ENCODE measurements around the gene TEN1.

The TEN1 gene

DNA sequence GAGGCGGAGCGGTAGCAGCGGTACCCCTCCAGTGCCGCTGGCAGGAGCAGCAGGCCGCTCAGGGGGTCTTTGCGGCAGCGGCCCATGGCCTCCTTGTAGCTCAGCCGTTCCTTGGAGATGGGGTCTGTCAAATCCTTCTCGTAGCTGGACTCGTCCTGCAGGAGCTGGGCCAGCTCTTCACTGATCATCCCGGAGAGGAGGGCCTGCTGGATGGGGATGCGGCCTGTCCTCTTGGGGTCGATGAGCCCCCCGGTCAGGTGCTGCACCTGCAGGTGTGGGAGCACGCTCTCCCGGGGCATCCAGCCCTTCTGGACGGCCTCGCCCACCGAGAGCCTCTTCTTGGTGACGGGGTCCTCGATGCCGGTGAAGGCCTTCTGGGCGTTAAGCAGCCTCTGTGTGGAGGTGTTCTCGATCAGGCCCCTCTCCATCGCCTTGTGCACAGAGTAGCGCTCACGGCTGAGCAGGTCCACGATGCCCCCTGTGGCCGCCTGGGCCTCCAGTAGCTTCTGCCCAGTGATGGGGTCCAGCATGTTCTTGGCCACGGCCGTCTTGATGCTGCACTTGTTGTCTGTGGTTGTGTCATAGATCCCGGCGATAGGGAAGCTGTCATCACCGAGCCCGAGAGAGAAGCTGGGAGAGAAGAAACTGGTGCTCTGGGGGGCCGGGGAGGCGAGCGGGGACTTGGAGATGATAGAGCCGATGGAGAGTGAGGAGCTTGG lies 28.2 kb downstream of the TEN1 start:
- DNase-seq (ENCODE audit: low spot score): no peak

GRCh38 chr17:76007850-76008165 lies 28.8 kb downstream of the TEN1 start:
- no peak for DNase-seq (ENCODE audit: low spot score)

DNA sequence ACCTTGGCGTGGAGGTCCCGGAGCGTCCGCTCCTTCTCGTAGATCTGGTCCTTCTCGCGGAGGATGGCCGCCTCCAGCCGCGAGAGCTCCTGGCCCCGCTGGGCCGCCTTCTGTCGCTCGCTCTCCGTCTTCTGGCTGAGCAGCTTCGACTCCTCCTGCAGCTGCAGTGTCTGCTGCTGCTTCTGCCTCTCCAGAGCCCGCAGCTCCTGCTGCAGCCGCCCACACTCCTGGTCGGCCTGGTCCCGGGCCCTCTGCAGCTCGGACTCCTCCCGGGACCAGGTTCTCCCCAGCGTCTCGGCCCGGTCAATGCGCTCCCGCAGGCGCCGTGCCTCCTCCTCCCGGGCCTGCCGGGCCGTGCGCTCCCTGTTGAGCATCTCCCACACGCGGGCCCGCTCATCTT lies 29.2 kb downstream of the TEN1 start:
- DNase-seq (ENCODE audit: low spot score): no peak

DNA sequence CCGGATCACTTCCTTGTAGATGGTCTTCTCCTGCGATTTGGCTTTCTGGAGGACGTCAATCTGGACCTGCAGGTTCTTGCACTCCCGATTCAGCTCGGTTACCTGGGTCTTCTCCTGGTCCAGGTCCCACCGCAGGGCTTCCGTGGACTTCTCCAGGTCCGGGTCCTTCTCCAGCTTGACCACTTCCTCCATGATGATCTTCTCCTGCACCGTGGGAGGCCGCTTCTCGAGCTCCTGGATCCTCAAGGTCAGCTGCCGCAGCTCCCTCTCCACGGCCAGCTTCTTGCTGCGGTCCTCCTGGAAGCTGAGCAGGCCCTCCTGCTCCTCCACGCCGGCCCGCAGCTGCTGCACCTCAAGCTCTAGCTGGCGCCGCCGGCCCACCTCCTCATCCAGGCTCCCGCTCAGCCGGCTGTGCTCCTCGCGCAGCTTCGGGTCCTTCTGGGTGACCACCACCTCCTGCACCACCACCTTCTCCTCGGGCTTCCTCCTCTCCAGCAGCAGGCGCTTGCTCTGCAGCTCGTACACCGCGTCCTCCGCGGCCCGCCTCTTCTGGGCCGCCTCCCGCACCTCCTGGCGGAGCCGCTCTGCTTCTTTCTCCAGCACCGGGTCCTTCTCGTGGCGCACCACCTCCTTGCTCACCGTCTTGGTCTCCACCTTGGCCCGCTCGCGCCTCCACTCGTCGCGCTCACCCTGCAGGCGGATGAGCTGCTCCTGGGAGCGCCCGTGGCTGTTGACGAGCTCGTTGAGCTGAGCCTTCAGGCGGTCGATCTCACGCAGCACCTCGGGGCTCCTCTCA lies 29.8 kb downstream of the TEN1 start:
- no peak for DNase-seq (ENCODE audit: low spot score)

DNA sequence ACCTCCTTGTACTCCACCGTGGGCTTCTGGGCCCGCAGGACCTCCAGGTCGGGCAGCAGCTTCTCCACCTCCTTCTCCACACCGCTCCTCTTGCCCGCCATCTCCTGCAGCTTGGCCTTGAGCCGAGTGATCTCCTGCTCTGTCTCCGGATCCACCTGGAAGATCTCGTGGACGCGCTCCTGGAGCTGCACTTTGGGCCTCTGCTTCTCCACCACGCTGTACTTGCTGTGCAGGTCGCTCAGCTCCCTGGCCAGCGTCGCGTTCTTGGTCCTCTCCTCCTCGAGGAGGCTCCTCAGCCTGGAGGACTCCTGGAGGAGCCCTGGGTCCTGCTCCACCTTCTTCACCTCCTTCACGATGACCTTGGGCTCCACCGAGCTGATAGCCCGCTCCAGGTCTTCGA lies 30.4 kb downstream of the TEN1 start:
- DNase-seq (ENCODE audit: low spot score): no peak

- DNase-seq (ENCODE audit: low spot score): no peak
These were observed 31.1 kb downstream of the TEN1 start for GRCh38 chr17:76009969-76010661.

DNA sequence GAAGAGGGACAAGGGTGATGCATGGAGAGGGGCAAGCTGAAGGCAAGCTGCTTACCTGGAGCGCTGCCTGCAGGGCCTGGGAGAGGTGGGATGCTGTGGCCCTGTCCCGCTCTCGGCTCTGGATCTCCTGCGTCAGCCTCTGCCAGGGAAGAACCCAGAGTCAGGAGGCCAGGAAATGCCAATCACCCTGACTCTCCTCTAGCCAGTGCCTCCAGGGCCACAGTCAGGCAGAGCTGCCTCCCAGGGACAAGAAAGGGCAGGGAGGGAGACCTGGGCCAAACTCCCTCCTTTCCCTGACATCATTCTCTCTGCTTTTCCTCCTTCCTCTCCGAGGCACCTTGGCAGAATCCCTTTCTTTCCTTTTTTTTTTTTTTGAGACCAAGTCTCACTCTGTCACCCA lies 32.9 kb downstream of the TEN1 start:
- DNase-seq (ENCODE audit: low spot score): no peak

DNA sequence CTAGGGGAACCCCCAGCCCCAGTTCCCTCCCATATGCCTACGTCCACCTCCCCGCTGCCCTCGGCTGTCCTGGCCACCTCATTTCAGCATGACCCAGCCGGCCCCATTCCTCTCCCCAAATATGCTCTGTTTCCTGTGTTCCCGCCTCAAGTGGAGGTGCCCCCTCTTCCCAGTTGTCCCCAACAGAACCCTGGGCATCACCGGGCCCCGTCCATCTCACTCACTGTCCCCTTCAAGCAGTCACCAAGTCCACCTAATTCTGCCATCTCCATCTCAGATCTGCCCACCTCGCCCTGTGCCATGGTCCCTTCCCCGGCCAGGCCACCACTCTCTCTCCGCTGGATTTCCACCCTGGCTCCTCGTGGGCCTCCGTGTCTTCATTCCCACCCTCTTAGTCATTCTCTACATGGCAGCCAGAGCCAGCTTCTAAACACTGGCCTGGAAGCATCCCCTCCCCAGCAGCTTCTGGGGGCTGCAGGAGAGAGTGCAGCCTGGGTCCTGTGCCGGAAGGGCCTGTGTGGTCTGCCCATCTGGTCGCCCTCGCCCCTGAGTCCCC lies 34.4 kb downstream of the TEN1 start:
- DNase-seq (ENCODE audit: low spot score): no peak

DNA sequence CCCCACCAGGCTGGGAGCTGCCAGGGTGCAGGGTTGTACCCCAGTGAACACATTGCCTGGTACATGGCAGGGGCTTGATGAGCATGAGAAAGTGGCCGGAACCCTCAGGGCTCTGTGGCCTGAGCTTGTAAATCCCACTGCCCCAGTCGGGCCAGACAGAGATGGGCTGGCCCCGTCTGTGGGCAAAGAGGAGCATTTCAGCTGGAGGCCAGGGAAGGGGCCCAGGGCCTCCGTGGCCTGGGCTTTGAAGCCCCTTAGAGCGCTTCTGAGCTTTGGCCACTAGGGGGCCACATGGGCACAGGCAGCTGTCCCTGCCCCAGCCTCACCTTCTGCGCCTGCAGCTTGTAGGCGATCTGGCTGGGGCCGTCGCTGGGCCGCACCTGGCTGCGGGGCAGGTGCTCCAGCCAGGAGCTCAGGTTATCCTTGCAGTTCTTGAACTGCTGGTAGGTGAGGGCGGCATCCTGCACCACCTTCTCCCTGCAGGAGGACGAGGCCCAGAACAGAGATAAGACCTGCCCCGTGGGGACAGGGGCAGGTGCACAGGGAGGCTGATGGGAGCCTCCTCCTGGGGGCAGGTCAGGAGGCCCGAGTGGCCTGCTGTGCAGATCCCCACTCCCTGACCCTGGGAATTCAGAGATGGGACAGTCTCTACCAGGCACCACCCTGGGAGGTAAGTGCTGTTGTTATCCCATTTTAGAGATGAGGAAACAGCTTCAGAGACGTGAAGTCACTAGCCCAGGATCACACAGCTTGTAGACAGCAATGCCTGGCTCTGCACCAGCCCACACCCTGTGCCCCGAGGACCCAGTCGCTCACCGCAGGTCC lies 35.3 kb downstream of the TEN1 start:
- no peak for DNase-seq (ENCODE audit: low spot score)

DNA sequence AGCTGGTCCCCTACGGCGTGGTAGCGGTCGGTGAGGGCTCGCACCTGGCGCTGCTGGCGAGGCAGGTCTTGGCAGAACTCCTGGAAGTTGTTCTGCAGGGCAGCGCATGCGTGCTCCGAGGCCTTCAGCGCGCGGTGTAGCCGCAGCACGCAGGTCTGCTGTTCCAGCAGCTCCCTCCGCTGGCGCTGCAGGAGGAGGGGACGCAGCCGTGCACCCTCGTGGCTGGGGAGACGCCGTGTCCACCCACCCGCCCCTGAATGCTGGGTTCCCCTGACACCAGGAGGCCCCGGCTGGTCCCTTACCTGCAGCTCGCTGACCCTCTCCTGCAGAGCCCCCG lies 35.9 kb downstream of the TEN1 start:
- no peak for DNase-seq (ENCODE audit: low spot score)

- DNase-seq (ENCODE audit: low spot score): no peak
These were observed 38.7 kb downstream of the TEN1 start for GRCh38 chr17:76017481-76018339.

DNA sequence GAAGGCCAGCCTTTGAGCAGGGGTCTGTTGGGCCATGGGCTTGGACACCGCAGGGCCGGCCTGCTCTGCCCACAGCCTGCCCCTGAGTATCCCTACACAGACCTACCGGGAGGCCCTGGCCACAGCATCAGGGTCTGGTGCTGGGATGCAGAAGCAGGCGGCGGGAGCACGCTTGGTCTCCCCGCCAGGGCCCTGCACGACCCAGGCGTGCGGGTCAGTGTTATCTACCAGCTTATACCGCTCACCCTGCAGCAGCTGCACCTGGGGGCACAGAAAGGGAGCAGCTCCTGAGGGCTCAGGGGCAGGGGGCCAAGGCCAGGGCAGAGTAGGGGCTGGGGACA lies 39.3 kb downstream of the TEN1 start:
- no peak for DNase-seq (ENCODE audit: low spot score)

GRCh38 chr17:76018801-76019200 lies 39.8 kb downstream of the TEN1 start:
- no peak for DNase-seq (ENCODE audit: low spot score)

DNA sequence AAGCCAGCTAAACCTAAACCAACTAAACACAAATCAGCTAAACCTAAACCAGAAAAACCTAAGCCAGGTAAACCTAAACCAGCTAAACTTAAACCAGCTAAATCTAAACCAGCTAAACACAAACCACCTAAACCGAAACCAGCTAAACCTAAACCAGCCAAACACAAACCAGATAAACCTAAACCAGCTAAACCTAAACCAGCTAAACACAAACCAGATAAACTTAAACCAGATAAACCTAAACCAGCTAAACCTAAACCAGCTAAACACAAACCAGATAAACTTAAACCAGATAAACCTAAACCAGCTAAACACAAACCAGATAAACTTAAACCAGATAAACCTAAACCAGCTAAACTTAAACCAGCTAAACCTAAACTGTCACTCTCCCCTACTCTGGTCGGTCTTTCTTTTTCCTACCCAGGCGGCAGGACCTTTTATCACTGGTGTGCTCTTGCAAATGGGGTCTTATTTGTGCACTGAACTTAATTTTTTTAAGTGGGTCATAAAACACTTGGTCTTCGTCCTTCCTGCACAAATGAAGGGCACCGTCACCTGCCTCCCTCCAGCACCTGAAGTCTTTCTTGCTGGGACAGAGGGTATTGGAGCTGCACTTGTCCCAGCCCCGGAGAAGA lies 40.9 kb downstream of the TEN1 start:
- DNase-seq (ENCODE audit: low spot score): no peak

GRCh38 chr17:76022285-76022684 lies 43.2 kb downstream of the TEN1 start:
- DNase-seq (ENCODE audit: low spot score): no peak

GRCh38 chr17:76022973-76023899 lies 44.2 kb downstream of the TEN1 start:
- no peak for DNase-seq (ENCODE audit: low spot score)

DNA sequence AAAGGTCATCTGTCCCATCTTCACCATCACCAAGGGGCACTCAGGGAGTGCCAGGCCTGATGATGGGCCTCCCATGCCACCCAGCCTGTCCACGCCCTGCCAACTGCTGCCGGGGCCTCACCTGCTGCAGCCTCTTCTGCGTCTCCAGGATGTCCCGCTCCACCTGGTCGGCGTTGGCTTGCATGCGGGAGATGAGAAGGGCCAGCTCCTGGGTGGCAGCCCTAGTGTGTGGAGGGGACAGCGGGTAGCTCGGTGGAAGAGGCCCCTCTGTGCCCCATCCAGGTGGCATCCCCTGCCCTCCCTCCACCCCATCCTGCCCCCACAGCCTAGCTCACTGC lies 44.8 kb downstream of the TEN1 start:
- no peak for DNase-seq (ENCODE audit: low spot score)

DNA sequence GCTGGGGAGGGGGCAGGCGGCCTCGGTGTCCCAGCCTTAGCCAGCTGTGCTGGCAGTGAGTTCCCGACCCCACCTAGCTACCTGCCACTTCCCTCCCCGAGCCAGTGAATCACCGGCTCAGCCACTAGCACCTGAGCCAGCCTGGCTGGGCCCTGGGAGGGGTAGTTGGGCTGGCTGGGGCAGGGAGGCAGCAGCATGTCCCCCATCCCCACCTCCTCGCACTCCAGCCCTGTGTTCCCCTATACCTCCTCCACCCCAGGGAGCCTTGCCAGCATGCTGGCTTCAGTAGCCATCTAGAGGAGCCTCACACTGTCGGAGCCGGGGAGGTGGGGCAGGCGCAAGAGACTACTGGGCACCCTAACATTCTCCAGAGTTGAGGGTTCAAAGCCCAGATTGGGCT lies 45.3 kb downstream of the TEN1 start:
- DNase-seq (ENCODE audit: low spot score): no peak

DNA sequence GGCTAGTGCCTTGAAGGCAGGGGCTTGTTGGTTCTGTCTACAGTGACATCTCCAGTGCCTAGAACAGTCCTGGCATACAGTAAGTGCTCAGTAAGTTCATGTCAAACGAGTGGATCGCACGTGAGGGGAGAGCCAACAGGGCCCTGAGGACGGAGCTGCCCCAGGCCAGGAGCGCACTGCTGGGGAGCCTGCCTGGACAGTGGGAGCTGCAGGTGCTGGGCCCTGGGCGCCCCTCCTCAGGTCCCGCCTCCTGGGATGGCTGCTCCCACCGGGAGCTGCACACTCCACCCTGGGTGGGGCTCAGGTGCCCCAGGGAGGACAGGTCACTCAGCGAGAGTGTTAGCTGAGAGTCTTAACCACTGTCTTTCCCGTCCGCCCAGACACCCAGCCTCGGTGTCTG lies 46.3 kb downstream of the TEN1 start:
- no peak for DNase-seq (ENCODE audit: low spot score)

DNA sequence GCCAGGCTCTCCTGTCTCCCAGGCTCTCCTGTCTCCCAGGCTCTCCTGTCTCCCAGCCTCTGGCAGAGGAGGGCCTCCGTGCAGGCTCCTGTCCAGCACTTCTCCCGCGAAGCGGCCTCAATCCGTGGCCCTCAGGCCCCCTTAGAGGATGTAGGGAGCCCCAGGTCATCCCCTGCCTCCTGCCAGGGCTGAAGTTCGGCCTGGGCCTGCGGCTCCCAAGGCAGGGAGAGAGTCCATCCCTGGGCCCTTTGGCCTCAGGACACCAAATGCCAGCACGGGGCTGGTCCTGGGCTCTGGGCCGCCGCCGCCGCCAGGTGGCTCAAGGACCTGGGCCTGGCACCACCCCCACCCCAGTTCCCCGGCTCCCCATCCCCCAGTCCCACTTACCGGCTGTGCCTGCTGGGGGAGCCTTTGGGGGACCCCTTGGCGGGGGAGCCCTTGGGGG lies 47.7 kb downstream of the TEN1 start:
- DNase-seq (ENCODE audit: low spot score): no peak

All from left forelimb (tissue), 1 donor.